Measurements from ENCODE around the gene NPR2.
A peak's percentile ranks its signal among the peaks of the same experiment; 100 is the strongest.

- TF ChIP-seq CTCF (IDR thresholded peaks at IDR 0.05) (peak; percentile 77 to 86 (median 86)), POLR2AphosphoS5 (IDR thresholded peaks at IDR 0.05) (peak in 1 of 2 donors; percentile 22)
Measured at GRCh38 chr9:35826071-35826701, 34.8 kb downstream of the NPR2 start.
